Activated T-cell treated with anti-CD3 and anti-CD28 coated beads, Interleukin-2, amount 50 U/mL, for 4 hours (primary cell): ENCODE data around the gene DLG2. TPM values are rescaled to one million over a fixed set of nuclear protein-coding genes. Genes with fewer than 3 reads are reported as not detected.

Experiments
- ATAC-seq, 2 donors: fragments of 200-7000 bp; cut with Tn5 transposase; one replicate each; pipeline ENCODE4 v1.10.0; 2021
- DNase-seq: peaks from one replicate; pipeline ENCODE4 v3.0.0-alpha.2; 2020
- H3K27me3 Mint-ChIP-seq: one replicate; pipeline ENCODE4 v1.8.0; 2021; ENCODE audit warnings: low read depth, mixed read lengths
- H3K36me3 Mint-ChIP-seq: one replicate; pipeline ENCODE4 v1.8.0; 2022; ENCODE audit warnings: mixed read lengths; ENCODE audit not compliant: insufficient read depth
- H3K4me1 Mint-ChIP-seq: one replicate; pipeline ENCODE4 v1.8.0; 2021; ENCODE audit warnings: low read depth, mixed read lengths
- H3K4me3 Mint-ChIP-seq: one replicate; pipeline ENCODE4 v1.8.0; 2021; ENCODE audit warnings: mild to moderate bottlenecking, moderate library complexity, mixed read lengths
- H3K9me3 Mint-ChIP-seq: one replicate; pipeline ENCODE4 v1.8.0; 2021; ENCODE audit warnings: mixed read lengths
- total RNA-seq, 3 donors: library from RNA; stranded (reverse); gene quantifications; one replicate each; pipeline ENCODE4 v1.2.1, GENCODE V29; 2021

DLG2 gene
- total RNA-seq, 3 donors from 2014 or later: 0.54 to 1.3 (median 0.58) TPM

GRCh38 chr11:84384731-84385130 lies 1242.4 kb downstream of the DLG2 start:
- Mint-ChIP-seq H3K4me3 (no peak overlapping the region), H3K9me3 (no peaks in the 10 kb centered on the region), H3K4me1 (no peaks in the 10 kb centered on the region), H3K36me3 (no peaks in the 10 kb centered on the region), H3K27me3 (no peaks in the 10 kb centered on the region)
- DNase-seq (no peak), ATAC-seq (no peak)

- no peaks in the 10 kb centered on the region for H3K27me3 Mint-ChIP-seq
- no peak for ATAC-seq
These were observed 1243.6 kb downstream of the DLG2 start for GRCh38 chr11:84383576-84383975.

GRCh38 chr11:84381666-84382065 lies 1245.5 kb downstream of the DLG2 start:
- DNase-seq (no peak), ATAC-seq (no peak)
- Mint-ChIP-seq H3K27me3 (no peaks in the 10 kb centered on the region), H3K4me1 (no peaks in the 10 kb centered on the region), H3K9me3 (no peaks in the 10 kb centered on the region), H3K36me3 (no peaks in the 10 kb centered on the region), H3K4me3 (no peak overlapping the region)

More at GRCh38 chr11:84383576-84383975, 1243.6 kb downstream of the DLG2 start:
- Mint-ChIP-seq H3K36me3 (no peaks in the 10 kb centered on the region), H3K4me3 (no peak overlapping the region), H3K4me1 (no peaks in the 10 kb centered on the region), H3K9me3 (no peaks in the 10 kb centered on the region)
- no peak for DNase-seq

- H3K9me3 Mint-ChIP-seq: peaks cover 5% of the 10 kb centered on the region
- ATAC-seq: no peak
- DNase-seq: no peak
- H3K27me3 Mint-ChIP-seq: no peaks in the 10 kb centered on the region
- H3K4me1 Mint-ChIP-seq: no peaks in the 10 kb centered on the region
- no peak overlapping the region for H3K4me3 Mint-ChIP-seq
- H3K36me3 Mint-ChIP-seq: no peaks in the 10 kb centered on the region
These were observed 1254.7 kb downstream of the DLG2 start for GRCh38 chr11:84372381-84372950.

GRCh38 chr11:84358034-84358433 lies 1269.1 kb downstream of the DLG2 start:
- H3K36me3 Mint-ChIP-seq: no peaks in the 10 kb centered on the region
- DNase-seq (no peak), ATAC-seq (no peak)
- no peak overlapping the region for H3K4me3 Mint-ChIP-seq
- H3K27me3 Mint-ChIP-seq: no peaks in the 10 kb centered on the region
- no peaks in the 10 kb centered on the region for H3K4me1 Mint-ChIP-seq
- H3K9me3 Mint-ChIP-seq: peaks cover 16% of the 10 kb centered on the region

GRCh38 chr11:84355911-84356310 lies 1271.2 kb downstream of the DLG2 start:
- ATAC-seq: no peak
- no peak for DNase-seq
- no peaks in the 10 kb centered on the region for H3K36me3 Mint-ChIP-seq
- H3K4me1 Mint-ChIP-seq: no peaks in the 10 kb centered on the region
- no peaks in the 10 kb centered on the region for H3K27me3 Mint-ChIP-seq
- peaks cover 17% of the 10 kb centered on the region for H3K9me3 Mint-ChIP-seq
- H3K4me3 Mint-ChIP-seq: no peak overlapping the region

GRCh38 chr11:84345597-84345996 lies 1281.5 kb downstream of the DLG2 start:
- Mint-ChIP-seq H3K4me1 (no peaks in the 10 kb centered on the region), H3K27me3 (no peaks in the 10 kb centered on the region), H3K36me3 (no peaks in the 10 kb centered on the region), H3K4me3 (no peak overlapping the region), H3K9me3 (no peaks in the 10 kb centered on the region)
- DNase-seq (no peak), ATAC-seq (no peak)

GRCh38 chr11:84345027-84345426 lies 1282.1 kb downstream of the DLG2 start:
- H3K27me3 Mint-ChIP-seq: no peaks in the 10 kb centered on the region
- DNase-seq (no peak), ATAC-seq (no peak)
- H3K4me1 Mint-ChIP-seq: no peaks in the 10 kb centered on the region
- peaks cover 2% of the 10 kb centered on the region for H3K9me3 Mint-ChIP-seq
- H3K4me3 Mint-ChIP-seq: no peak overlapping the region
- no peaks in the 10 kb centered on the region for H3K36me3 Mint-ChIP-seq

GRCh38 chr11:84339796-84340195 lies 1287.3 kb downstream of the DLG2 start:
- no peaks in the 10 kb centered on the region for H3K4me1 Mint-ChIP-seq
- peaks cover 14% of the 10 kb centered on the region for H3K9me3 Mint-ChIP-seq

GRCh38 chr11:84333221-84333620 lies 1293.9 kb downstream of the DLG2 start:
- H3K4me1 Mint-ChIP-seq: no peaks in the 10 kb centered on the region
- H3K36me3 Mint-ChIP-seq: no peaks in the 10 kb centered on the region
- peaks cover 4% of the 10 kb centered on the region for H3K9me3 Mint-ChIP-seq

More at GRCh38 chr11:84339796-84340195, 1287.3 kb downstream of the DLG2 start:
- Mint-ChIP-seq H3K36me3 (no peaks in the 10 kb centered on the region), H3K27me3 (no peaks in the 10 kb centered on the region), H3K4me3 (no peak overlapping the region)
- DNase-seq (no peak), ATAC-seq (no peak)

GRCh38 chr11:84322211-84322610 lies 1304.9 kb downstream of the DLG2 start:
- H3K4me3 Mint-ChIP-seq: no peak overlapping the region
- H3K36me3 Mint-ChIP-seq: no peaks in the 10 kb centered on the region
- no peaks in the 10 kb centered on the region for H3K4me1 Mint-ChIP-seq
- no peaks in the 10 kb centered on the region for H3K27me3 Mint-ChIP-seq
- ATAC-seq (no peak), DNase-seq (no peak)
- H3K9me3 Mint-ChIP-seq: peaks cover 9% of the 10 kb centered on the region

More at GRCh38 chr11:84333221-84333620, 1293.9 kb downstream of the DLG2 start:
- ATAC-seq: no peak
- Mint-ChIP-seq H3K27me3 (no peaks in the 10 kb centered on the region), H3K4me3 (no peak overlapping the region)
- no peak for DNase-seq

GRCh38 chr11:84319863-84320262 lies 1307.3 kb downstream of the DLG2 start:
- peaks cover 9% of the 10 kb centered on the region for H3K9me3 Mint-ChIP-seq
- H3K4me3 Mint-ChIP-seq: no peak overlapping the region
- H3K36me3 Mint-ChIP-seq: no peaks in the 10 kb centered on the region
- no peaks in the 10 kb centered on the region for H3K27me3 Mint-ChIP-seq
- ATAC-seq: no peak
- no peaks in the 10 kb centered on the region for H3K4me1 Mint-ChIP-seq
- DNase-seq: no peak

- DNase-seq: no peak
- H3K4me1 Mint-ChIP-seq: no peaks in the 10 kb centered on the region
- H3K36me3 Mint-ChIP-seq: no peaks in the 10 kb centered on the region
- peak overlapping the region; percentile 33 for H3K4me3 Mint-ChIP-seq
- no peaks in the 10 kb centered on the region for H3K27me3 Mint-ChIP-seq
- no peak for ATAC-seq
- H3K9me3 Mint-ChIP-seq: peaks cover 1% of the 10 kb centered on the region
These were observed 1310.1 kb downstream of the DLG2 start for GRCh38 chr11:84316866-84317555.

GRCh38 chr11:84313830-84314359 lies 1313.2 kb downstream of the DLG2 start:
- Mint-ChIP-seq H3K9me3 (peaks cover 13% of the 10 kb centered on the region), H3K36me3 (no peaks in the 10 kb centered on the region), H3K4me1 (no peaks in the 10 kb centered on the region), H3K4me3 (no peak overlapping the region), H3K27me3 (no peaks in the 10 kb centered on the region)
- ATAC-seq: no peak
- DNase-seq: no peak

- no peak for DNase-seq
- no peak for ATAC-seq
- H3K4me1 Mint-ChIP-seq: no peaks in the 10 kb centered on the region
- peaks cover 22% of the 10 kb centered on the region for H3K9me3 Mint-ChIP-seq
- no peaks in the 10 kb centered on the region for H3K36me3 Mint-ChIP-seq
- H3K27me3 Mint-ChIP-seq: no peaks in the 10 kb centered on the region
- no peak overlapping the region for H3K4me3 Mint-ChIP-seq
These were observed 1316.9 kb downstream of the DLG2 start for GRCh38 chr11:84310268-84310667.
